ENCODE results near the gene BAK1.

The BAK1 gene

DNA sequence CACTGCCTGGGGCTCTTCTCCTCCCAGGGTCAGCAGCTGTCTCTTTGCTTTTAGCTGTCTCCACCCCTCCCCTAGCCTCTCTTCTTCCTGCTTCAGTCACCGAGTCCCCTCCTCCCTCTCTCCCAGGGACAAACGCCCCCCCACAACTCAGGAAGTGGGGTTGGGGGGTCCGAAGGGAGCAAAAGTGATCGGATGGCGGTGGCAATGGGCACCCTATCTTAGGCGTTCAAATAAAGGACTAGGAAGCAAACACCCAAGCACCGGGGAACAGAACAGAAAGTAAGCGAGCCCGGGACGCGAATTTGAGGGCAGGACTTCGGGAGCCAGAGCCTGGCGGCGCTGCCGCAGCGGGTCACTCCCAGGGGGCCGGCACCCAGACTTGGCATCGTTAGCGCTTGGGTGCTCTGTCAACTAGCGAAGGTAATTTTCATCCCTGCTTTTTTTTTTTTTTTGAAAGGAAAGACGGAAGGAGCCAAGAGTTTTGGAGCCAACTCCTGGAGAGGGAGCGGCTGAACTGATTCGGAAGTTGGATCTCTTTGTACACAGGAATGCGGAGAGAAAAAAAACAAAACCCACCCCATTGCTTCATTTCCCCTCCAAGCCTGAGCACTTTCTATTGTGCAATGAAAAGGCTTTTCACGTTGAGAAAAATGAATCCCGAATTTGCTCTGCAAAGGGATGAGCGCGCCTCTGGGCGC, 40.2 kb upstream of the BAK1 start:
- ATAC-seq (ENCODE audit: low read depth) (0 out of 3 replicates have a peak, but pooled peaks have one; percentile 7), DNase-seq (ENCODE audit: low spot score) (no peak)
- no peaks in the 10 kb centered on the region for H3K27me3 ChIP-seq (ENCODE audit: insufficient read depth, poor library complexity, severe bottlenecking)
- H3K36me3 ChIP-seq (ENCODE audit: low read depth), result peaks cover 27% of the 10 kb centered on the region
- H3K4me3 ChIP-seq (ENCODE audit: severe bottlenecking), result peak overlapping the region; percentile 98
- no peaks in the 10 kb centered on the region for H3K9me3 ChIP-seq (ENCODE audit: severe bottlenecking)
- TF ChIP-seq, protein P1, sequence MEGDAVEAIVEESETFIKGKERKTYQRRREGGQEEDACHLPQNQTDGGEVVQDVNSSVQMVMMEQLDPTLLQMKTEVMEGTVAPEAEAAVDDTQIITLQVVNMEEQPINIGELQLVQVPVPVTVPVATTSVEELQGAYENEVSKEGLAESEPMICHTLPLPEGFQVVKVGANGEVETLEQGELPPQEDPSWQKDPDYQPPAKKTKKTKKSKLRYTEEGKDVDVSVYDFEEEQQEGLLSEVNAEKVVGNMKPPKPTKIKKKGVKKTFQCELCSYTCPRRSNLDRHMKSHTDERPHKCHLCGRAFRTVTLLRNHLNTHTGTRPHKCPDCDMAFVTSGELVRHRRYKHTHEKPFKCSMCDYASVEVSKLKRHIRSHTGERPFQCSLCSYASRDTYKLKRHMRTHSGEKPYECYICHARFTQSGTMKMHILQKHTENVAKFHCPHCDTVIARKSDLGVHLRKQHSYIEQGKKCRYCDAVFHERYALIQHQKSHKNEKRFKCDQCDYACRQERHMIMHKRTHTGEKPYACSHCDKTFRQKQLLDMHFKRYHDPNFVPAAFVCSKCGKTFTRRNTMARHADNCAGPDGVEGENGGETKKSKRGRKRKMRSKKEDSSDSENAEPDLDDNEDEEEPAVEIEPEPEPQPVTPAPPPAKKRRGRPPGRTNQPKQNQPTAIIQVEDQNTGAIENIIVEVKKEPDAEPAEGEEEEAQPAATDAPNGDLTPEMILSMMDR (IDR thresholded peaks at IDR 0.05; ENCODE audit: poor library complexity, severe bottlenecking), result no peak
- H3K27ac ChIP-seq (ENCODE audit: poor library complexity, severe bottlenecking), result peak overlapping the region; percentile 96
- H3K4me1 ChIP-seq (ENCODE audit: insufficient read depth, poor library complexity, severe bottlenecking), result peaks cover 13% of the 10 kb centered on the region

GRCh38 chr6:33619166-33619840, 39.2 kb upstream of the BAK1 start:
- TF ChIP-seq, protein P1 (IDR thresholded peaks at IDR 0.05; ENCODE audit: poor library complexity, severe bottlenecking), result peak; percentile 7
- Histone ChIP-seq H3K9me3 (ENCODE audit: severe bottlenecking) (no peaks in the 10 kb centered on the region), H3K4me1 (ENCODE audit: insufficient read depth, poor library complexity, severe bottlenecking) (peaks cover 13% of the 10 kb centered on the region), H3K27ac (ENCODE audit: poor library complexity, severe bottlenecking) (peak overlapping the region; percentile 96), H3K27me3 (ENCODE audit: insufficient read depth, poor library complexity, severe bottlenecking) (no peaks in the 10 kb centered on the region), H3K4me3 (ENCODE audit: severe bottlenecking) (no peak overlapping the region), H3K36me3 (ENCODE audit: low read depth) (peaks cover 20% of the 10 kb centered on the region)
- ATAC-seq (ENCODE audit: low read depth), result no peak
- DNase-seq (ENCODE audit: low spot score), result no peak

- H3K27ac ChIP-seq (ENCODE audit: poor library complexity, severe bottlenecking), result no peak overlapping the region
- H3K36me3 ChIP-seq (ENCODE audit: low read depth), result 0 out of 2 replicates have a peak, but pooled peaks cover 3% of the 10 kb centered on the region
- H3K4me3 ChIP-seq (ENCODE audit: severe bottlenecking), result no peak overlapping the region
- H3K4me1 ChIP-seq (ENCODE audit: insufficient read depth, poor library complexity, severe bottlenecking), result peaks cover 22% of the 10 kb centered on the region
- TF ChIP-seq, protein P1 (IDR thresholded peaks at IDR 0.05; ENCODE audit: poor library complexity, severe bottlenecking), result no peak
- H3K9me3 ChIP-seq (ENCODE audit: severe bottlenecking), result no peaks in the 10 kb centered on the region
- no peaks in the 10 kb centered on the region for H3K27me3 ChIP-seq (ENCODE audit: insufficient read depth, poor library complexity, severe bottlenecking)
- ATAC-seq (ENCODE audit: low read depth) (no peak), DNase-seq (ENCODE audit: low spot score) (no peak)
These were observed 36.8 kb upstream of the BAK1 start for GRCh38 chr6:33616913-33617312.

GRCh38 chr6:33616113-33616512, 36.0 kb upstream of the BAK1 start:
- no peak for ATAC-seq (ENCODE audit: low read depth)
- TF ChIP-seq, protein P1 (IDR thresholded peaks at IDR 0.05; ENCODE audit: poor library complexity, severe bottlenecking), result no peak
- H3K27me3 ChIP-seq (ENCODE audit: insufficient read depth, poor library complexity, severe bottlenecking), result no peaks in the 10 kb centered on the region
- no peak for DNase-seq (ENCODE audit: low spot score)
- H3K4me3 ChIP-seq (ENCODE audit: severe bottlenecking), result no peak overlapping the region
- no peak overlapping the region for H3K27ac ChIP-seq (ENCODE audit: poor library complexity, severe bottlenecking)
- H3K9me3 ChIP-seq (ENCODE audit: severe bottlenecking), result no peaks in the 10 kb centered on the region
- H3K4me1 ChIP-seq (ENCODE audit: insufficient read depth, poor library complexity, severe bottlenecking), result peaks cover 26% of the 10 kb centered on the region
- H3K36me3 ChIP-seq (ENCODE audit: low read depth), result no peaks in the 10 kb centered on the region

DNA sequence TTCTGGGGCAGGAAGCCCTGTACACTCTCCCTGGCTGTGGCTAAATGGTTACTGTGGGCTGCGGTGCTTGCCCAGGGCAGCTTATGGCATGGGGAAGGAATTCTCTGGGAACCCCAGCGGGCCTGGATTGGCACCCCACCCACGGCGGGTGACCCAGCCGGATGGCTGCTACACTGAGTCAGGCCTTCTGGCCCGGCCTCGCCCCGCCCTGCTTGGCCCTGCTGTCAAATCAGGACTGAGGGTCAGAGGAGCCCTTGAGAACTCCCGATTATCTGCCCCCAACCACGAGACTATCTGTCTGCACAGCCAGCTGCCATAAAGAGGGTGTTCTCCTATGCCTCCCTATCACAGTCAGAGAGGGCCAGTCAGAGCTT, 33.7 kb upstream of the BAK1 start:
- H3K27ac ChIP-seq (ENCODE audit: poor library complexity, severe bottlenecking), result peak overlapping the region; percentile 67
- peaks cover 37% of the 10 kb centered on the region for H3K4me1 ChIP-seq (ENCODE audit: insufficient read depth, poor library complexity, severe bottlenecking)
- H3K9me3 ChIP-seq (ENCODE audit: severe bottlenecking), result no peaks in the 10 kb centered on the region
- no peaks in the 10 kb centered on the region for H3K27me3 ChIP-seq (ENCODE audit: insufficient read depth, poor library complexity, severe bottlenecking)
- DNase-seq (ENCODE audit: low spot score) (no peak), ATAC-seq (ENCODE audit: low read depth) (peak; percentile 80)
- no peak overlapping the region for H3K4me3 ChIP-seq (ENCODE audit: severe bottlenecking)
- H3K36me3 ChIP-seq (ENCODE audit: low read depth), result no peaks in the 10 kb centered on the region
- TF ChIP-seq, protein P1 (IDR thresholded peaks at IDR 0.05; ENCODE audit: poor library complexity, severe bottlenecking), result no peak
